K562 (cell line): ENCODE data around the gene OR4D9. TPM values are rescaled to one million over a fixed set of nuclear protein-coding genes. Genes with fewer than 3 reads are reported as not detected.

Experiments
- ATAC-seq: fragments of 200-7000 bp; cut with Tn5 transposase; 3 replicates; pipeline ENCODE4 v1.9.1; 2020; ENCODE audit warnings: moderate library complexity
- BruUV-seq: library from RNA; stranded (reverse); fragments of 400-500 nt; replicated peaks from 2 replicates; lab custom pipeline; 2021; lab: Mats Ljungman, UMichigan
- CTCF ChIA-PET: fragments of 300-600 bp; formaldehyde crosslinking; extraction: SDS; loops from one replicate; lab custom pipeline; 2021; ENCODE audit warnings: low intra/inter-chr PET ratio; lab: Yijun Ruan, JAX
- POLR2A ChIA-PET: fragments of 300-600, 350-650 bp; sonication (Branson Sonifier 250); formaldehyde crosslinking; extraction: SDS; loops from one replicate; lab custom pipeline; 2021; ENCODE audit warnings: antibody characterized with exemption, inconsistent platforms; lab: Yijun Ruan, JAX
- DNase-seq, 4 experiments: peaks; one replicate each; pipeline versions ENCODE4 v3.0.0 to v3.0.0-alpha.2; 2011 to 2018; ENCODE audit warnings: low spot score in 3 of 4, mixed read lengths in 3 of 4; ENCODE audit errors: extremely low read depth in 1 of 4
- FAIRE-seq: peaks from 2 replicates; lab custom pipeline; 2011; peaks lifted over from hg19 to GRCh38; lab: Jason Lieb, UNC
- H2AFZ ChIP-seq: 2 replicates; pipeline ENCODE4 v1.6.0; 2011; ENCODE audit warnings: low read depth, low read length, control low read depth, inconsistent platforms
- H3K27ac ChIP-seq: fragments of 200-600 bp; 3 replicates; pipeline ENCODE4 v1.8.0; 2011; ENCODE audit warnings: low read depth, mild to moderate bottlenecking, control low read depth, inconsistent platforms, low read length, moderate library complexity, mixed read lengths; ENCODE audit errors: extremely low read depth
- H3K27me3 ChIP-seq, 2 experiments: fragments of 300-600 bp in 1 of 2; 2 replicates in 1 of 2; 3 replicates in 1 of 2; pipeline versions ENCODE4 v1.6.0 to v1.8.0; 2011; ENCODE audit warnings: inconsistent platforms in 2 of 2, low read length in 2 of 2, mild to moderate bottlenecking in 1 of 2, mixed read lengths in 1 of 2, moderate library complexity in 1 of 2; ENCODE audit not compliant: control insufficient read depth in 2 of 2, insufficient read depth in 2 of 2
- H3K36me3 ChIP-seq: fragments of 300-600 bp; 3 replicates; pipeline ENCODE4 v1.8.0; 2011; ENCODE audit warnings: mild to moderate bottlenecking, low read length, inconsistent platforms; ENCODE audit not compliant: control insufficient read depth, insufficient read depth
- H3K4me1 ChIP-seq, 2 experiments: fragments of 200-600 bp in 1 of 2; replicated peaks in 1 of 2; 2 replicates in 1 of 2; 3 replicates in 1 of 2; pipeline versions ENCODE4 v1.5.1 to v1.8.0; 2011; ENCODE audit warnings: inconsistent platforms in 2 of 2, low read length in 2 of 2, mild to moderate bottlenecking in 1 of 2, mixed read lengths in 1 of 2, moderate library complexity in 1 of 2; ENCODE audit not compliant: control insufficient read depth in 2 of 2, insufficient read depth in 2 of 2
- H3K4me2 ChIP-seq: 2 replicates; pipeline ENCODE4 v1.6.1; 2011; ENCODE audit warnings: low read length, control low read depth, inconsistent platforms, mixed read lengths; ENCODE audit not compliant: insufficient read depth
- H3K4me3 ChIP-seq: fragments of 200-600 bp; sonication (generic), shearing (Covaris generic); 2 replicates; pipeline ENCODE4 v1.5.1; 2016; ENCODE audit warnings: control low read depth, inconsistent platforms
- H3K79me2 ChIP-seq: fragments of 200-600 bp; 3 replicates; pipeline ENCODE4 v1.8.0; 2011; ENCODE audit warnings: low read length, inconsistent platforms; ENCODE audit not compliant: control insufficient read depth, insufficient read depth
- H3K9ac ChIP-seq, 2 experiments: 2 replicates each; pipeline versions ENCODE4 v1.6.0 to v1.6.1; 2011; ENCODE audit warnings: low read depth in 2 of 2, low read length in 2 of 2, control low read depth in 1 of 2, inconsistent platforms in 1 of 2, mild to moderate bottlenecking in 1 of 2, mixed read lengths in 1 of 2; ENCODE audit not compliant: insufficient read depth in 1 of 2
- H3K9me1 ChIP-seq: one replicate; pipeline ENCODE4 v1.6.0; 2011; ENCODE audit warnings: inconsistent platforms, mild to moderate bottlenecking, low read length, moderate library complexity; ENCODE audit not compliant: control insufficient read depth, insufficient read depth
- H3K9me3 ChIP-seq: replicated peaks from 2 replicates; pipeline ENCODE4 v1.5.1; 2011; ENCODE audit warnings: low read depth, low read length, inconsistent platforms; ENCODE audit not compliant: control insufficient read depth, insufficient read depth
- H4K20me1 ChIP-seq: replicated peaks from 2 replicates; pipeline ENCODE4 v1.6.1; 2011; ENCODE audit warnings: low read length, inconsistent platforms, mixed read lengths; ENCODE audit not compliant: control insufficient read depth, insufficient read depth
- DDX20 ChIP-seq: fragments of 450-650 bp; IDR thresholded peaks from 2 replicates; pipeline ENCODE4 v1.6.1; 2016; ENCODE audit warnings: missing genetic modification characterization, low read depth, mild to moderate bottlenecking, missing compliant biosample characterization, moderate library complexity
- HDAC8 ChIP-seq: fragments of 450-650 bp; IDR thresholded peaks from 2 replicates; pipeline ENCODE4 v1.6.1; 2016; ENCODE audit warnings: mild to moderate bottlenecking, missing genetic modification characterization, moderate library complexity, missing compliant biosample characterization
- MCM2 ChIP-seq: fragments of 450-650 bp; IDR thresholded peaks from 2 replicates; pipeline ENCODE4 v1.6.1; 2017; ENCODE audit warnings: low read depth, mild to moderate bottlenecking
- MXI1 ChIP-seq: IDR thresholded peaks from 2 replicates; pipeline ENCODE4 v1.6.1; 2011; ENCODE audit warnings: low read depth, mild to moderate bottlenecking, improper control_type of control experiment, low read length
- RERE ChIP-seq: sonication (generic); formaldehyde crosslinking; IDR thresholded peaks from 2 replicates; pipeline ENCODE4 v1.8.0; 2023; ENCODE audit warnings: missing genetic modification reagents, mild to moderate bottlenecking, borderline replicate concordance
- REST ChIP-seq, 2 experiments: fragments of 450-650 bp; formaldehyde crosslinking in 1 of 2; IDR thresholded peaks; 2 replicates each; pipeline versions ENCODE4 v1.4.0 to v1.6.1; 2014 to 2020; ENCODE audit warnings: mild to moderate bottlenecking in 2 of 2, borderline replicate concordance in 1 of 2, low read depth in 1 of 2
- SMARCB1 ChIP-seq: IDR thresholded peaks from 2 replicates; pipeline ENCODE4 v1.6.1; 2011; ENCODE audit warnings: improper control_type of control experiment, low read depth; ENCODE audit not compliant: insufficient read length
- ZNF263 ChIP-seq: sonication (generic); formaldehyde crosslinking; IDR thresholded peaks from 2 replicates; pipeline ENCODE4 v1.8.0; 2022; ENCODE audit warnings: mild to moderate bottlenecking, missing genetic modification reagents, borderline replicate concordance
- WGBS: fragments of 100-300 bp; shearing (Covaris generic); methylation state at CpG from one replicate; pipeline ENCODE4 v1.1.6; 2016; ENCODE audit warnings: low coverage, mixed read lengths; ENCODE audit not compliant: insufficient coverage; ENCODE audit errors: missing lambda C conversion rate; 5-methylcytosine and 5-hydroxymethylcytosine counted together
- in situ Hi-C: fragments of 300-500 bp; cut with MboI; formaldehyde crosslinking; loops from 4 replicates; pipeline ENCODE4 v1.15.0; 2018; ENCODE audit warnings: inconsistent platforms, mixed read lengths
- intact Hi-C: fragments of 100-400 bp; cut with micrococcal nuclease; formaldehyde crosslinking; loops from 2 replicates; pipeline ENCODE4 v1.14.2; 2022
- polyA plus RNA-seq, 8 experiments: library from polyadenylated mRNA; depleted of rRNA in 4 of 8; stranded (reverse) in 5 of 8; unstranded in 3 of 8; fragments of >200 nt; fragmentation: Nextera tagmentation in 2 of 8; fragmentation: Illumina TruSeq in 1 of 8; extraction: Ambion mirVana in 2 of 8; extraction: Trizol in 1 of 8; gene quantifications; 2 replicates each; pipeline versions ENCODE4 v1.2.1 to v1.2.3, GENCODE V29; 2011 to 2014; ENCODE audit warnings: inconsistent platforms in 1 of 8, missing spikeins in 1 of 8
- total RNA-seq, 7 experiments: library from RNA; depleted of rRNA in 6 of 7; stranded (reverse); fragments of >200 nt in 6 of 7; fragmentation: Illumina TruSeq in 2 of 7; extraction: Trizol in 2 of 7; gene quantifications; 2 replicates each; pipeline versions ENCODE4 v1.2.1 to v1.2.3, GENCODE V29; 2011 to 2021; ENCODE audit warnings: low replicate concordance in 1 of 7

The OR4D9 gene
- total and polyA plus RNA-seq, 9 of the 15 experiments (the other 6 are each of a cell fraction or from before 2014, with no cell fraction given), result not detected

- Histone ChIP-seq H3K79me2 (no peaks in the 10 kb centered on the region), H3K36me3 (no peaks in the 10 kb centered on the region), H3K27ac (no peak overlapping the region), H2AFZ (peak overlapping the region; percentile 66), H3K27me3 (no peaks in the 10 kb centered on the region), H3K9me1 (no peaks in the 10 kb centered on the region), H3K4me1 (no peaks in the 10 kb centered on the region), H3K9me3 (no peaks in the 10 kb centered on the region), H3K4me2 (no peak overlapping the region), H4K20me1 (no peaks in the 10 kb centered on the region), H3K4me3 (no peak overlapping the region), H3K9ac (no peak overlapping the region)
- intact Hi-C loops, result no loop called here
- in situ Hi-C loops, result no loop called here
- POLR2A ChIA-PET, result interaction anchor here (1.6 kb wide), 2 partner anchors 9 to 40 kb away, joined by 3 to 6 read pairs; no protein-coding TSS in a partner anchor
- CTCF ChIA-PET, result no interaction called here
- BruUV-seq, result no TSS peak
- WGBS, result 19% methylated on average over 7 of the region's 7 CpGs
- TF ChIP-seq MCM2 (no peak), MXI1 (no peak), ZNF263 (CRISPR knock-in tag) (no peak), HDAC8 (tag) (no peak), REST (IDR thresholded peaks at IDR 0.05; ENCODE audit: borderline replicate concordance) (no peak), REST (CRISPR knock-in tag; IDR thresholded peaks at IDR 0.05; ENCODE audit: low read depth) (no peak), SMARCB1 (no peak), RERE (CRISPR knock-in tag) (no peak), DDX20 (tag) (no peak)
- FAIRE-seq (no peak), DNase-seq (no peak), ATAC-seq (peak; percentile 17)
These were observed 17.4 kb downstream of the OR4D9 start for GRCh38 chr11:59528711-59529110.
